HCT116 (cell line): ENCODE data around the gene TRPT1. TPM values are rescaled to one million over a fixed set of nuclear protein-coding genes. Genes with fewer than 3 reads are reported as not detected.

Experiments used
- ATAC-seq: fragments of 200-7000 bp; cut with Tn5 transposase; 2 replicates; pipeline ENCODE4 v1.9.1; 2020; ENCODE audit warnings: mild to moderate bottlenecking, moderate library complexity
- BruUV-seq: library from RNA; stranded (reverse); fragments of 400-500 nt; replicated peaks from 2 replicates; lab custom pipeline; 2021; lab: Mats Ljungman, UMichigan
- CTCF ChIA-PET: fragments of 300-600 bp; sonication (Branson Sonifier 250); formaldehyde crosslinking; loops from one replicate; lab custom pipeline; 2021; ENCODE audit warnings: antibody characterized with exemption; lab: Charles Lee
- POLR2A ChIA-PET: fragments of 300-600, 350-600 bp; sonication (Branson Sonifier 250); formaldehyde crosslinking; loops from one replicate; lab custom pipeline; 2021; ENCODE audit warnings: antibody characterized with exemption; lab: Charles Lee
- RAD21 ChIA-PET, 2 experiments: fragments of 300-600 bp; sonication (Branson Sonifier 250); formaldehyde crosslinking; loops; one replicate each; lab custom pipeline; 2023; ENCODE audit warnings: low total read pairs in 2 of 2; ENCODE audit not compliant: uncharacterized antibody in 2 of 2, unreplicated experiment in 2 of 2, low non-redundant PET in 1 of 2; lab: Charles Lee
- DNase-seq: peaks from one replicate; pipeline ENCODE4 v3.0.0-alpha.2; 2010; ENCODE audit warnings: low read depth, low spot score
- H2AFZ ChIP-seq: fragments of 200-600 bp; shearing (Covaris generic), sonication (generic); 2 replicates; pipeline ENCODE4 v1.6.1; 2017; ENCODE audit warnings: low read depth, mixed run types, mixed read lengths, antibody characterized with exemption, low read length; ENCODE audit not compliant: poor library complexity, severe bottlenecking
- H3K27ac ChIP-seq: 2 replicates; pipeline ENCODE4 v1.5.1; 2012; ENCODE audit warnings: low read depth, low read length
- H3K27me3 ChIP-seq: fragments of 200-600 bp; sonication (generic); 2 replicates; pipeline ENCODE4 v1.6.1; 2016; ENCODE audit warnings: mixed run types, low read length, mixed read lengths; ENCODE audit not compliant: insufficient read depth
- H3K36me3 ChIP-seq, 2 experiments: fragments of 200-500 bp in 1 of 2; fragments of 200-600 bp in 1 of 2; sonication (Bioruptor generic) in 1 of 2; sonication (generic) in 1 of 2; 2 replicates each; pipeline versions ENCODE4 v1.5.1 to v1.6.1; 2014 to 2016; ENCODE audit warnings: low read length in 2 of 2, inconsistent platforms in 1 of 2, mixed read lengths in 1 of 2, mixed run types in 1 of 2; ENCODE audit not compliant: insufficient read depth in 2 of 2, control insufficient read depth in 1 of 2
- H3K4me1 ChIP-seq, 2 experiments: fragments of 200-600 bp in 1 of 2; sonication (generic) in 1 of 2; 2 replicates each; pipeline versions ENCODE4 v1.5.1 to v1.6.1; 2012 to 2017; ENCODE audit warnings: low read length in 2 of 2, inconsistent platforms in 1 of 2, mild to moderate bottlenecking in 1 of 2, mixed read lengths in 1 of 2, mixed run types in 1 of 2, moderate library complexity in 1 of 2; ENCODE audit not compliant: insufficient read depth in 2 of 2, control insufficient read depth in 1 of 2
- H3K4me2 ChIP-seq: fragments of 200-600 bp; sonication (generic); 2 replicates; pipeline ENCODE4 v1.6.1; 2017; ENCODE audit warnings: mixed run types, low read length, mixed read lengths
- H3K4me3 ChIP-seq, 2 experiments: fragments of 200-600 bp in 1 of 2; sonication (generic) in 1 of 2; replicated peaks in 1 of 2; 2 replicates each; pipeline ENCODE4 v1.5.1; 2011 to 2016; ENCODE audit warnings: low read length in 2 of 2, control low read depth in 1 of 2, low read depth in 1 of 2, mild to moderate bottlenecking in 1 of 2, mixed read lengths in 1 of 2, mixed run types in 1 of 2
- H3K79me2 ChIP-seq: fragments of 200-600 bp; sonication (generic); 2 replicates; pipeline ENCODE4 v1.6.1; 2017; ENCODE audit warnings: mild to moderate bottlenecking, mixed run types, low read length, moderate library complexity, mixed read lengths; ENCODE audit not compliant: insufficient read depth
- H3K9ac ChIP-seq: fragments of 200-600 bp; sonication (generic); 2 replicates; pipeline ENCODE4 v1.6.1; 2016; ENCODE audit warnings: low read length, mixed read lengths
- H3K9me2 ChIP-seq: fragments of 200-600 bp; sonication (generic), shearing (Covaris generic); 2 replicates; pipeline ENCODE4 v1.6.1; 2017; ENCODE audit warnings: mixed run types, mild to moderate bottlenecking, moderate library complexity; ENCODE audit not compliant: insufficient read depth
- H3K9me3 ChIP-seq, 2 experiments: fragments of 200-500 bp in 1 of 2; fragments of 200-600 bp in 1 of 2; sonication (Bioruptor generic) in 1 of 2; sonication (generic) in 1 of 2; 2 replicates each; pipeline ENCODE4 v1.6.1; 2014 to 2017; ENCODE audit warnings: low read length in 2 of 2, mixed read lengths in 2 of 2, inconsistent platforms in 1 of 2, low read depth in 1 of 2, mild to moderate bottlenecking in 1 of 2, mixed run types in 1 of 2, moderate library complexity in 1 of 2; ENCODE audit not compliant: control insufficient read depth in 1 of 2, insufficient read depth in 1 of 2
- H4K20me1 ChIP-seq: fragments of 200-600 bp; sonication (generic), shearing (Covaris generic); 2 replicates; pipeline ENCODE4 v1.6.1; 2017; ENCODE audit warnings: mixed run types, mild to moderate bottlenecking, moderate library complexity; ENCODE audit not compliant: insufficient read depth
- CBX3 ChIP-seq: IDR thresholded peaks from 2 replicates; pipeline ENCODE4 v1.6.1; 2012; ENCODE audit warnings: low read depth
- CEBPB ChIP-seq: IDR thresholded peaks from 2 replicates; pipeline ENCODE4 v1.6.1; 2012; ENCODE audit warnings: low read depth
- ELF1 ChIP-seq: IDR thresholded peaks from 2 replicates; pipeline ENCODE4 v1.6.1; 2012; ENCODE audit warnings: low read depth, borderline replicate concordance
- EZH2 ChIP-seq: fragments of 200-600 bp; sonication (generic); IDR thresholded peaks from 2 replicates; pipeline ENCODE4 v1.6.1; 2017; ENCODE audit warnings: antibody characterized with exemption, mixed run types
- EZH2phosphoT487 ChIP-seq: fragments of 200-600 bp; IDR thresholded peaks from 2 replicates; pipeline ENCODE4 v1.6.1; 2018; ENCODE audit warnings: antibody characterized with exemption, borderline replicate concordance
- FOSL1 ChIP-seq: IDR thresholded peaks from 2 replicates; pipeline ENCODE4 v1.6.1; 2012; ENCODE audit warnings: low read depth
- JUND ChIP-seq: IDR thresholded peaks from 2 replicates; pipeline ENCODE4 v1.6.1; 2012
- MAX ChIP-seq: IDR thresholded peaks from 2 replicates; pipeline ENCODE4 v1.6.1; 2012
- POLR2A ChIP-seq: IDR thresholded peaks from 2 replicates; pipeline ENCODE4 v1.7.0; 2011; ENCODE audit warnings: borderline replicate concordance; ENCODE audit not compliant: insufficient read depth, insufficient read length; ENCODE audit errors: extremely low read depth
- POLR2AphosphoS5 ChIP-seq: IDR thresholded peaks from 2 replicates; pipeline ENCODE4 v1.6.1; 2011; ENCODE audit warnings: mild to moderate bottlenecking, low read depth, low read length, moderate library complexity
- RAD21 ChIP-seq: IDR thresholded peaks from 2 replicates; pipeline ENCODE4 v1.6.1; 2012; ENCODE audit warnings: low read depth, mild to moderate bottlenecking
- SP1 ChIP-seq: IDR thresholded peaks from 2 replicates; pipeline ENCODE4 v1.6.1; 2012; ENCODE audit warnings: low read depth
- SRF ChIP-seq: IDR thresholded peaks from 2 replicates; pipeline ENCODE4 v1.6.1; 2012; ENCODE audit warnings: low read depth
- TCF7L2 ChIP-seq: IDR thresholded peaks from 2 replicates; pipeline ENCODE4 v1.7.0; 2011; ENCODE audit warnings: borderline replicate concordance, inconsistent platforms; ENCODE audit not compliant: insufficient read depth, insufficient read length; ENCODE audit errors: extremely low read depth
- YY1 ChIP-seq: IDR thresholded peaks from 2 replicates; pipeline ENCODE4 v1.6.1; 2011; ENCODE audit warnings: low read length, low read depth, moderate library complexity, mild to moderate bottlenecking; ENCODE audit not compliant: insufficient replicate concordance; ENCODE audit errors: extremely low read depth
- ZFX ChIP-seq: fragments of 450-650 bp; IDR thresholded peaks from 2 replicates; pipeline ENCODE4 v1.6.1; 2017
- intact Hi-C: fragments of 100-400 bp; cut with micrococcal nuclease; formaldehyde crosslinking; loops from 2 replicates; pipeline ENCODE4 v1.10.0; 2022
- total RNA-seq: library from RNA; stranded (reverse); gene quantifications from one replicate; pipeline ENCODE4 v1.2.1, GENCODE V29; 2021; ENCODE audit not compliant: unreplicated experiment
- TF ChIP-seq, protein P1 (sequence below): IDR thresholded peaks from 2 replicates; pipeline ENCODE4 v1.6.1; 2012

TRPT1 gene
- total RNA-seq, 1 experiment from 2014 or later = 43.2 TPM

- Histone ChIP-seq H3K4me1 (peaks cover 26 to 66% of the 10 kb centered on the region in 2 experiments), H3K4me2 (peak within 1 kb of the TSS; percentile 100), H2AFZ (no peak within 1 kb of the TSS), H3K27ac (peak within 1 kb of the TSS; percentile 87), H4K20me1 (no peaks in the 10 kb centered on the region), H3K4me3 (peak within 1 kb of the TSS; percentile 63 to 79), H3K79me2 (peaks cover 8% of the 10 kb centered on the region), H3K9me2 (no peaks in the 10 kb centered on the region), H3K9ac (peak within 1 kb of the TSS; percentile 78), H3K36me3 (0 out of 4 replicates have a peak, but pooled peaks cover 0 to 8% of the 10 kb centered on the region in 2 experiments), H3K9me3 (no peaks in the 10 kb centered on the region), H3K27me3 (no peaks in the 10 kb centered on the region)
- ChIA-PET CTCF (no interaction called here), RAD21 (no interaction called here), POLR2A (interaction anchor here (1.2 to 3.1 kb wide), 2 partner anchors 7 to 70 kb away, joined by 3 to 11 read pairs; partner anchors contain the start of gene FKBP2)
- intact Hi-C loops = no loop called here
- TF ChIP-seq ZFX = peak; percentile 43; the same call in 1 of the 2 replicates
- TF ChIP-seq POLR2AphosphoS5 = peak; percentile 76
- no peak for TF ChIP-seq JUND
- ATAC-seq = peak; percentile 71
- DNase-seq = no peak
- BruUV-seq = TSS peak; percentile 55
Measured at GRCh38 chr11:64233913-64234586, 8.1 kb upstream of the TRPT1 start, which contains the start of gene VEGFB. TSS of gene VEGFB (plus strand) at chr11:64234584. CDS start at chr11:64234834, 250 bp downstream.

GRCh38 chr11:64232967-64233315 is 7.0 kb upstream of the TRPT1 start:
- Histone ChIP-seq H3K4me3 (peak overlapping the region in 1 of 2 experiments; percentile 62; a peak in 1 of 4 replicates), H3K36me3 (0 out of 4 replicates have a peak, but pooled peaks cover 0 to 7% of the 10 kb centered on the region in 2 experiments), H4K20me1 (no peaks in the 10 kb centered on the region), H3K9me2 (no peaks in the 10 kb centered on the region), H3K4me2 (peak overlapping the region; percentile 85; the same call in 1 of the 2 replicates), H3K27me3 (no peaks in the 10 kb centered on the region), H3K9me3 (no peaks in the 10 kb centered on the region), H3K4me1 (peaks cover 24 to 61% of the 10 kb centered on the region in 2 experiments), H3K9ac (no peak overlapping the region), H3K79me2 (peaks cover 8% of the 10 kb centered on the region)
- RAD21 ChIA-PET = no interaction called here
- DNase-seq (no peak), ATAC-seq (no peak)
- intact Hi-C loops = no loop called here
- BruUV-seq = no TSS peak
- CTCF ChIA-PET = interaction anchor here (0.8 to 1.5 kb wide), 2 partner anchors 71 to 85 kb away, joined by 3 read pairs; partner anchors contain the start of genes PRDX5 and TRMT112
- TF ChIP-seq RAD21 (no peak), FOSL1 (no peak), YY1 (no peak), POLR2A (no peak), EZH2phosphoT487 (no peak), EZH2 (no peak), JUND (no peak), ELF1 (no peak), CBX3 (no peak), TCF7L2 (no peak), SP1 (no peak), POLR2AphosphoS5 (no peak), MAX (no peak), SRF (no peak), CEBPB (no peak)
- TF ChIP-seq, protein P1, sequence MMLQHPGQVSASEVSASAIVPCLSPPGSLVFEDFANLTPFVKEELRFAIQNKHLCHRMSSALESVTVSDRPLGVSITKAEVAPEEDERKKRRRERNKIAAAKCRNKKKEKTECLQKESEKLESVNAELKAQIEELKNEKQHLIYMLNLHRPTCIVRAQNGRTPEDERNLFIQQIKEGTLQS = no peak
- TF ChIP-seq, all 23 proteins: peak for 0
- H2AFZ ChIP-seq = no peak overlapping the region
- H3K27ac ChIP-seq = no peak overlapping the region; the same call in 1 of the 2 replicates
- POLR2A ChIA-PET = interaction anchor here (3.1 kb wide), 1 partner anchor 8 kb away, joined by 11 read pairs; the partner anchor contains the start of gene FKBP2
